TTC549 (cell line): Measurements from ENCODE around the gene ENC1.

Source experiments
- FAIRE-seq: peaks from 2 replicates; lab custom pipeline; 2012; peaks lifted over from hg19 to GRCh38; lab: Jason Lieb, UNC

ENC1 gene

GRCh38 chr5:74657165-74657564 lies 16.6 kb upstream of the ENC1 start:
- no peak for FAIRE-seq

GRCh38 chr5:74655716-74656115 lies 15.2 kb upstream of the ENC1 start:
- no peak for FAIRE-seq

GRCh38 chr5:74655206-74655605 lies 14.7 kb upstream of the ENC1 start:
- FAIRE-seq: no peak

GRCh38 chr5:74653991-74654390 lies 13.5 kb upstream of the ENC1 start:
- FAIRE-seq: no peak

- no peak for FAIRE-seq
Measured at GRCh38 chr5:74652576-74652975, 12.0 kb upstream of the ENC1 start.

GRCh38 chr5:74651710-74652109 lies 11.2 kb upstream of the ENC1 start:
- FAIRE-seq: no peak

GRCh38 chr5:74649421-74649973 lies 9.0 kb upstream of the ENC1 start:
- no peak for FAIRE-seq

- peak; percentile 90 for FAIRE-seq
Measured at GRCh38 chr5:74648835-74649293, 8.3 kb upstream of the ENC1 start.

GRCh38 chr5:74647096-74647495 lies 6.6 kb upstream of the ENC1 start:
- FAIRE-seq: no peak

- FAIRE-seq: no peak
Measured at GRCh38 chr5:74643111-74643562, 2.6 kb upstream of the ENC1 start.

- no peak for FAIRE-seq
Measured at GRCh38 chr5:74642543-74642863, 2.0 kb upstream of the ENC1 start.

GRCh38 chr5:74641735-74642542 lies 1.4 kb upstream of the ENC1 start:
- FAIRE-seq: no peak

- no peak for FAIRE-seq
Measured at GRCh38 chr5:74640954-74641734, 616 bp upstream of the ENC1 start.

GRCh38 chr5:74639807-74640449 lies 600 bp downstream of the ENC1 start:
- no peak for FAIRE-seq

GRCh38 chr5:74638970-74639806 lies 1.3 kb downstream of the ENC1 start:
- no peak for FAIRE-seq

- FAIRE-seq: no peak
Measured at GRCh38 chr5:74638544-74638969, 2.0 kb downstream of the ENC1 start.

GRCh38 chr5:74636552-74636951 lies 4.0 kb downstream of the ENC1 start:
- FAIRE-seq: no peak

GRCh38 chr5:74636149-74636548 lies 4.4 kb downstream of the ENC1 start:
- no peak for FAIRE-seq

GRCh38 chr5:74634611-74635286 lies 5.8 kb downstream of the ENC1 start:
- FAIRE-seq: no peak

- no peak for FAIRE-seq
Measured at GRCh38 chr5:74633695-74634094, 6.8 kb downstream of the ENC1 start.

GRCh38 chr5:74632947-74633356 lies 7.6 kb downstream of the ENC1 start:
- FAIRE-seq: no peak
